ENCODE data around the gene MUC20. TPM values are rescaled to one million over a fixed set of nuclear protein-coding genes. Genes with fewer than 3 reads are reported as not detected.

Gene MUC20
- polyA plus RNA-seq, 1 experiment = 0.48 TPM

DNA sequence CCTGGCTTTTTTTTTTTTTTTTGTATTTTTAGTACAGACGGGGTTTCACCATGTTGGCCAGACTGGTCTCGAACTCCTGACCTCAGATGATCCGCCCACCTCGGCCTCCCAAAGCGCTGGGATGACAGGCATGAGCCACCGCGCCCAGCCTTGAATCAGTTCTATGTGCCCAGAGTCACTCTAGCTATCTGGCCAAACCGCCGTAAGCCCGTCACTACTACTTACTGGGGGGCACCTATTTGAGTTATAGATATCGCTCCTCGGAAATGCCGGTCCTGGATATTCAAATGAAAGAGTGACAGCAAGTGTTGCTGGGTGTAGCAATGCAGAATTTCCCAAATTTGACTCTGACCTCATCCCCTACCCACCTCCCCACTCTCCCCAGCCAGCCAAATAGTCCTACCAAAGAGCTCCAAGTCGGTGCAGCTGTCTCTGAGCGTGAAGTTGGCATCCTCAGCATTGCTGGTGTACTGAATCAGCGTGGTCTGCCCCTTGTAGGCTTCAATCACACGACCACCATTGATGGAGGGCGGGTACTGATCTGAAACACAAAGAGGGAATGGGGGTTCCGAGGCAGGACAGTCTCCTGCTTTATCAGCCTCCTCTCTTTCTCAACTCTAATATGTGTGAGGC lies 38.1 kb downstream of the MUC20 start:
- peaks cover 20% of the 10 kb centered on the region for H3K27me3 ChIP-seq (ENCODE audit: control insufficient read depth, insufficient read depth, low read length)
- ChIA-PET CTCF (no interaction called here), POLR2A (no interaction called here)
- H3K4me3 ChIP-seq (ENCODE audit: low read depth, low read length) = no peak overlapping the region
- H3K36me3 ChIP-seq (ENCODE audit: control insufficient read depth, insufficient read depth, low read length) = no peaks in the 10 kb centered on the region
- no peak for DNase-seq (ENCODE audit: low read depth)
- TF ChIP-seq, protein P1, sequence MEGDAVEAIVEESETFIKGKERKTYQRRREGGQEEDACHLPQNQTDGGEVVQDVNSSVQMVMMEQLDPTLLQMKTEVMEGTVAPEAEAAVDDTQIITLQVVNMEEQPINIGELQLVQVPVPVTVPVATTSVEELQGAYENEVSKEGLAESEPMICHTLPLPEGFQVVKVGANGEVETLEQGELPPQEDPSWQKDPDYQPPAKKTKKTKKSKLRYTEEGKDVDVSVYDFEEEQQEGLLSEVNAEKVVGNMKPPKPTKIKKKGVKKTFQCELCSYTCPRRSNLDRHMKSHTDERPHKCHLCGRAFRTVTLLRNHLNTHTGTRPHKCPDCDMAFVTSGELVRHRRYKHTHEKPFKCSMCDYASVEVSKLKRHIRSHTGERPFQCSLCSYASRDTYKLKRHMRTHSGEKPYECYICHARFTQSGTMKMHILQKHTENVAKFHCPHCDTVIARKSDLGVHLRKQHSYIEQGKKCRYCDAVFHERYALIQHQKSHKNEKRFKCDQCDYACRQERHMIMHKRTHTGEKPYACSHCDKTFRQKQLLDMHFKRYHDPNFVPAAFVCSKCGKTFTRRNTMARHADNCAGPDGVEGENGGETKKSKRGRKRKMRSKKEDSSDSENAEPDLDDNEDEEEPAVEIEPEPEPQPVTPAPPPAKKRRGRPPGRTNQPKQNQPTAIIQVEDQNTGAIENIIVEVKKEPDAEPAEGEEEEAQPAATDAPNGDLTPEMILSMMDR (IDR thresholded peaks at IDR 0.05; ENCODE audit: insufficient read depth, low read depth, low read length) = no peak

DNA sequence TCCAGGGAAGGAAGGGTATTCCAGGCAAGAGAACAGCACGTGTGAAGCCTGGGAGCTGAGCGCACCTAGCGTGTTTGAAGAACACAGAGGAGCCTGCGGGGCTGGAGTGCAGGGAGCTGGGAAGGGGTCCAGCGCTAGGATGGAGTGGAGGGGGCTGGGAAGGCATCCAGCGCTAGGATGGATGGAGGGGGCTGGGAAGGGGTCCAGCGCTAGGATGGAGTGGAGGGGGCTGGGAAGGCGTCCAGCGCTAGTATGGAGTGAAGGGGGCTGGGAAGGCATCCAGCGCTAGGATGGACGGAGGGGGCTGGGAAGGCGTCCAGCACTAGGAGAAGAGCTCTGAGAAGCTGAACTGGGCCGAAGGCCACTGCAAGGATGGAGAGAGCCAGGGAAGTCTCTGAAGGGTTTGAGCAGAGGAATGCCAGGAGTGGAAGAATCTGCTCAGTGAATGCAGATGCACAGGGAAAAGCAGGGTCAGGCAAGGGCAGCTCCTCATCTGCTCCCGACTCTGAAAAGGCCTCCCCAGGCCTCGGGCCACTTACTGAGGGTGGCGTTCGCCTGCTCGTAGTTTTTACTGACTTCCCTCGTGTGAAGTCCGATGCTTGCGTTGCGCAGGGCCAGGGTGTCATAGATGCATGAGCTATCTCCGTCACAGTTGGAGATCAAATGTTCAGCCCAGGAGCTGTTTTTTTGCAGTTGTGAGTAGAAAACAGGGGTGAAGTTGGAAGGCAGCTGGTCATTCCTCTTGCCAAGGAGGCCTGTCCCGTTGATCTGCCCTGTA lies 39.8 kb downstream of the MUC20 start:
- CTCF ChIA-PET = no interaction called here
- Histone ChIP-seq H3K4me3 (ENCODE audit: low read depth, low read length) (no peak overlapping the region), H3K27me3 (ENCODE audit: control insufficient read depth, insufficient read depth, low read length) (peaks cover 20% of the 10 kb centered on the region), H3K36me3 (ENCODE audit: control insufficient read depth, insufficient read depth, low read length) (no peaks in the 10 kb centered on the region)
- DNase-seq (ENCODE audit: low read depth) = no peak
- TF ChIP-seq, protein P1 (IDR thresholded peaks at IDR 0.05; ENCODE audit: insufficient read depth, low read depth, low read length) = no peak
- POLR2A ChIA-PET = no interaction called here

DNA sequence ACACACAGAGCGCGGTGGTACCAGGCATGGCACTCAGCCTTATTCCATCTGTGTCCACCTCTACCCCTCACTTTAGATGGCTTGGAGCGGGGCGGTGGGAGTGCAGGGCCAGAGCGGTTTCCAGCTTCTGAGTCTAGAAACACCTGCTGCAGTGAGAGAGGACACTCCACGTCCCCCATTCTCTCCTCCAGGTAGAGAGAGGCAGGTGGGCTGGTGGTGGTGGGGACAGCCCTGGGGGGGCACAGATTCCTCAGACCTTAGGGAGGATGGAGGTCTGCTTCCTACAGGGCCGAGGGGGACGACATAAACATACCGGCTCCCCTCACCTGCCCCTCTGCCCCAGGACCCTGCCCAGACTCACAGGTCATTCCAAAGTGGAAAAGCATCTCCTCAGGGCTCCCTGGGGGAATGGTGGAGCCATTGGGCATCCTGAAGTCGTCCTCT lies 40.4 kb downstream of the MUC20 start:
- TF ChIP-seq, protein P1 (IDR thresholded peaks at IDR 0.05; ENCODE audit: insufficient read depth, low read depth, low read length) = no peak
- ChIA-PET POLR2A (no interaction called here), CTCF (no interaction called here)
- H3K27me3 ChIP-seq (ENCODE audit: control insufficient read depth, insufficient read depth, low read length) = peaks cover 18% of the 10 kb centered on the region
- no peak overlapping the region for H3K4me3 ChIP-seq (ENCODE audit: low read depth, low read length)
- no peak for DNase-seq (ENCODE audit: low read depth)
- H3K36me3 ChIP-seq (ENCODE audit: control insufficient read depth, insufficient read depth, low read length) = no peaks in the 10 kb centered on the region

DNA sequence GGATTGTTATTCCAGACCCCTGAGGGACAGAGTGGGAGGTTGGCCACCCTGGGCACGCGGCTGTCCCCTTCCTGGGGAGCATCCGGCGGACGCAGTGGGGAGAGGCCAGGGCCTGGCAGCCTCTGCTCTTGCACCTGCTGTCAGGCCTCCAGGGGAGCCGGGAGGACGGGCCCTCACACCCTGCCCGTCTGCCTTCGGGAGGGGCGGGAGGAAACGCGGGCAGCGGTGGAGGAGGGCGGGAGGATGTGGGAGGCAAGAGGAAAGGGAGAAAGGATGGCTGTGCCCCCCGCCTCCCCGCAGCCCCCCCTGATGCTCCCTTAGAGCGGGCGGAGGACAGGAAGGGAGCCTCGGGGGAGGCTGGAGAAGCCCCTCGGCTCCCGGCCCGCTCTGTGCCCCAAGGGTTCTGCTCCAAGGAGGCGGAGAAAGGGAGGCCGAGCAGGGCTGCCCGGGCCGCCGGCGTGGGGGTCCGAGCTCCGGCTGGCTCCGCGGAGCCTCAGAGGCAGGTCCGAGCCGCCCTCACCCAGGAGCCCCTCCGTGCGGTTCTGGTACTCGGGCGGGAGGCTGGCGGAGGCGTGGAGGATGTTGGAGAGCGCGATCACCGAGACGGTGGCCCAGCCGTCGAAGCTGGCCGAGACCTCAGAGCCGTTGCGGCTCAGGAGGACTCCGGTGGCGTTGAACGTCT lies 40.9 kb downstream of the MUC20 start:
- H3K4me3 ChIP-seq (ENCODE audit: low read depth, low read length) = no peak overlapping the region
- ChIA-PET POLR2A (no interaction called here), CTCF (no interaction called here)
- DNase-seq (ENCODE audit: low read depth) = no peak
- peaks cover 18% of the 10 kb centered on the region for H3K27me3 ChIP-seq (ENCODE audit: control insufficient read depth, insufficient read depth, low read length)
- TF ChIP-seq, protein P1 (IDR thresholded peaks at IDR 0.05; ENCODE audit: insufficient read depth, low read depth, low read length) = no peak
- H3K36me3 ChIP-seq (ENCODE audit: control insufficient read depth, insufficient read depth, low read length) = no peaks in the 10 kb centered on the region

DNA sequence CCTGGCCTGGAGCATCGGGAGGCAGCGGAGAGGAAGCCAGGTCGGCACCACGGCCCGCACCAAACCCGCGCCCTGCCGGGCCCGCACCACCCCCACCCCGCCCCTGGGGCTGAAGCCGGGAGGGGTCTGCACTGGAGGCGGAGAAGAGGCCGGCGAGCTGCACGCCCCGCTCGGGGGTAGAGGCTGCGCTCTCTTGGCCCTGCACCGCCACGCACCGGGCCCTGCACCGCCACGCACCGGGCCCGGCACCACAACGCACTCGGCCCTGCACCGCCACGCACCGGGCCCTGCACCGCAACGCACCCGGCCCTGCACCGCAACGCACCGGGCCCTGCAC lies 41.4 kb downstream of the MUC20 start:
- ChIA-PET POLR2A (no interaction called here), CTCF (no interaction called here)
- Histone ChIP-seq H3K36me3 (ENCODE audit: control insufficient read depth, insufficient read depth, low read length) (no peaks in the 10 kb centered on the region), H3K4me3 (ENCODE audit: low read depth, low read length) (no peak overlapping the region), H3K27me3 (ENCODE audit: control insufficient read depth, insufficient read depth, low read length) (peaks cover 15% of the 10 kb centered on the region)
- no peak for DNase-seq (ENCODE audit: low read depth)
- TF ChIP-seq, protein P1 (IDR thresholded peaks at IDR 0.05; ENCODE audit: insufficient read depth, low read depth, low read length) = no peak

All from BJ (cell line).